Measurements from ENCODE around the gene FAM50A.

Gene FAM50A

DNA sequence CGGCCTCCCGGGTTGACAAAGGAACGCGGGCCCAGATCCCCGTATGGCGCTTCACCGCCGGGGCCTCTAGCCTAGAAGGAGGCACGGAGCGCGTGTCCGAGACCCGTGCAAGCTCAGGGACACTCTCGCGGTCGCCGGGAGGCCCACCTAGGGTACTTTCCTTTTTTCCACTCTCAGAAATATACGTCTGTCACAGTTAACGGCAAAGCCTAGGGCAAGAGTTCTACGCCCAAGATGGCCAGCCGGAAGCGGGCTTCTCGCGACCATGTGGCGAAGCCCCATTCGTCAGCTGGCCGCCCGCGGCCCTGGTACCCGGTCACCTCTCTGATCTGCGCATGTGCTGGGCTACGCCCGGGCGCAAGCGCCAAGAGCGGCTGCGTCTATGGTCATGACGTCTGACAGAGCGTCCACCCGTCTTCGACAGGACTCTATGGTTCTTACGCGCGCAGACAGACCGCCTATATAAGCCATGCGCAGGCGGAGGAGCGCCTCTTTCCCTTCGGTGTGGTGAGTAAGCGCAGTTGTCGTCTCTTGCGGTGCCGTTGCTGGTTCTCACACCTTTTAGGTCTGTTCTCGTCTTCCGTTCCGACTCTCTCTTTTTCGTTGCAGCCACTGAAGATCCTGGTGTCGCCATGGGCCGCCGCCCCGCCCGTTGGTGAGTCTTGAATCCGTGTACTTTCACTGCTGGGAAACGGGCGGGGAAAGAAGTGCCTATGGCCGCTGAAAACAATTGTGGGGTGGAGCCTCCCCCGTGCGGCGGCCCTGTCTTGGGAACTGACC is 45.9 kb upstream of the FAM50A start, which contains the start of gene RPL10 (continued):
- TF ChIP-seq, protein P1, sequence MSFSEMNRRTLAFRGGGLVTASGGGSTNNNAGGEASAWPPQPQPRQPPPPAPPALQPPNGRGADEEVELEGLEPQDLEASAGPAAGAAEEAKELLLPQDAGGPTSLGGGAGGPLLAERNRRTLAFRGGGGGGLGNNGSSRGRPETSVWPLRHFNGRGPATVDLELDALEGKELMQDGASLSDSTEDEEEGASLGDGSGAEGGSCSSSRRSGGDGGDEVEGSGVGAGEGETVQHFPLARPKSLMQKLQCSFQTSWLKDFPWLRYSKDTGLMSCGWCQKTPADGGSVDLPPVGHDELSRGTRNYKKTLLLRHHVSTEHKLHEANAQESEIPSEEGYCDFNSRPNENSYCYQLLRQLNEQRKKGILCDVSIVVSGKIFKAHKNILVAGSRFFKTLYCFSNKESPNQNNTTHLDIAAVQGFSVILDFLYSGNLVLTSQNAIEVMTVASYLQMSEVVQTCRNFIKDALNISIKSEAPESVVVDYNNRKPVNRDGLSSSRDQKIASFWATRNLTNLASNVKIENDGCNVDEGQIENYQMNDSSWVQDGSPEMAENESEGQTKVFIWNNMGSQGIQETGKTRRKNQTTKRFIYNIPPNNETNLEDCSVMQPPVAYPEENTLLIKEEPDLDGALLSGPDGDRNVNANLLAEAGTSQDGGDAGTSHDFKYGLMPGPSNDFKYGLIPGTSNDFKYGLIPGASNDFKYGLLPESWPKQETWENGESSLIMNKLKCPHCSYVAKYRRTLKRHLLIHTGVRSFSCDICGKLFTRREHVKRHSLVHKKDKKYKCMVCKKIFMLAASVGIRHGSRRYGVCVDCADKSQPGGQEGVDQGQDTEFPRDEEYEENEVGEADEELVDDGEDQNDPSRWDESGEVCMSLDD (tag by site-specific recombination; IDR thresholded peaks at IDR 0.05), result 0 out of 2 replicates have a peak, but pooled peaks have one; percentile 38
- no peak for TF ChIP-seq ZNF792 (tag by site-specific recombination; IDR thresholded peaks at IDR 0.05)
- no peak for TF ChIP-seq ZNF266 (tag by site-specific recombination; IDR thresholded peaks at IDR 0.05; ENCODE audit: low read depth)
- peak; percentile 74 for TF ChIP-seq SP2 (tag by site-specific recombination; IDR thresholded peaks at IDR 0.05)
- 0 out of 2 replicates have a peak, but pooled peaks have one; percentile 25 for TF ChIP-seq EGR2 (tag by site-specific recombination; IDR thresholded peaks at IDR 0.05; ENCODE audit: low read depth)
- TF ChIP-seq, protein P2, sequence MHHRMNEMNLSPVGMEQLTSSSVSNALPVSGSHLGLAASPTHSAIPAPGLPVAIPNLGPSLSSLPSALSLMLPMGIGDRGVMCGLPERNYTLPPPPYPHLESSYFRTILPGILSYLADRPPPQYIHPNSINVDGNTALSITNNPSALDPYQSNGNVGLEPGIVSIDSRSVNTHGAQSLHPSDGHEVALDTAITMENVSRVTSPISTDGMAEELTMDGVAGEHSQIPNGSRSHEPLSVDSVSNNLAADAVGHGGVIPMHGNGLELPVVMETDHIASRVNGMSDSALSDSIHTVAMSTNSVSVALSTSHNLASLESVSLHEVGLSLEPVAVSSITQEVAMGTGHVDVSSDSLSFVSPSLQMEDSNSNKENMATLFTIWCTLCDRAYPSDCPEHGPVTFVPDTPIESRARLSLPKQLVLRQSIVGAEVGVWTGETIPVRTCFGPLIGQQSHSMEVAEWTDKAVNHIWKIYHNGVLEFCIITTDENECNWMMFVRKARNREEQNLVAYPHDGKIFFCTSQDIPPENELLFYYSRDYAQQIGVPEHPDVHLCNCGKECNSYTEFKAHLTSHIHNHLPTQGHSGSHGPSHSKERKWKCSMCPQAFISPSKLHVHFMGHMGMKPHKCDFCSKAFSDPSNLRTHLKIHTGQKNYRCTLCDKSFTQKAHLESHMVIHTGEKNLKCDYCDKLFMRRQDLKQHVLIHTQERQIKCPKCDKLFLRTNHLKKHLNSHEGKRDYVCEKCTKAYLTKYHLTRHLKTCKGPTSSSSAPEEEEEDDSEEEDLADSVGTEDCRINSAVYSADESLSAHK (tag by site-specific recombination; IDR thresholded peaks at IDR 0.05), result no peak
- peak; percentile 5; the same call in 1 of the 2 replicates for TF ChIP-seq ZNF10 (tag by site-specific recombination; IDR thresholded peaks at IDR 0.05)
- no peak for TF ChIP-seq ZNF529 (tag by site-specific recombination; IDR thresholded peaks at IDR 0.05; ENCODE audit: insufficient replicate concordance)
- TF ChIP-seq ZNF138 (tag by site-specific recombination; IDR thresholded peaks at IDR 0.05; ENCODE audit: borderline replicate concordance), result no peak
- no peak; the same call in 1 of the 2 replicates for TF ChIP-seq YY2 (tag by site-specific recombination; IDR thresholded peaks at IDR 0.05)
- no peak for TF ChIP-seq HOXD13 (CRISPR knock-in tag; IDR thresholded peaks at IDR 0.05; ENCODE audit: borderline replicate concordance)
- TF ChIP-seq, protein P3, sequence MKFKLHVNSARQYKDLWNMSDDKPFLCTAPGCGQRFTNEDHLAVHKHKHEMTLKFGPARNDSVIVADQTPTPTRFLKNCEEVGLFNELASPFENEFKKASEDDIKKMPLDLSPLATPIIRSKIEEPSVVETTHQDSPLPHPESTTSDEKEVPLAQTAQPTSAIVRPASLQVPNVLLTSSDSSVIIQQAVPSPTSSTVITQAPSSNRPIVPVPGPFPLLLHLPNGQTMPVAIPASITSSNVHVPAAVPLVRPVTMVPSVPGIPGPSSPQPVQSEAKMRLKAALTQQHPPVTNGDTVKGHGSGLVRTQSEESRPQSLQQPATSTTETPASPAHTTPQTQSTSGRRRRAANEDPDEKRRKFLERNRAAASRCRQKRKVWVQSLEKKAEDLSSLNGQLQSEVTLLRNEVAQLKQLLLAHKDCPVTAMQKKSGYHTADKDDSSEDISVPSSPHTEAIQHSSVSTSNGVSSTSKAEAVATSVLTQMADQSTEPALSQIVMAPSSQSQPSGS (tag by site-specific recombination; IDR thresholded peaks at IDR 0.05; ENCODE audit: low read depth), result no peak
- no peak for TF ChIP-seq BCL11B (tag by site-specific recombination; IDR thresholded peaks at IDR 0.05; ENCODE audit: low read depth)
- TF ChIP-seq, protein P4, sequence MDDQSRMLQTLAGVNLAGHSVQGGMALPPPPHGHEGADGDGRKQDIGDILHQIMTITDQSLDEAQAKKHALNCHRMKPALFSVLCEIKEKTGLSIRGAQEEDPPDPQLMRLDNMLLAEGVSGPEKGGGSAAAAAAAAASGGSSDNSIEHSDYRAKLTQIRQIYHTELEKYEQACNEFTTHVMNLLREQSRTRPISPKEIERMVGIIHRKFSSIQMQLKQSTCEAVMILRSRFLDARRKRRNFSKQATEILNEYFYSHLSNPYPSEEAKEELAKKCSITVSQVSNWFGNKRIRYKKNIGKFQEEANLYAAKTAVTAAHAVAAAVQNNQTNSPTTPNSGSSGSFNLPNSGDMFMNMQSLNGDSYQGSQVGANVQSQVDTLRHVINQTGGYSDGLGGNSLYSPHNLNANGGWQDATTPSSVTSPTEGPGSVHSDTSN (CRISPR knock-in tag; IDR thresholded peaks at IDR 0.05), result no peak
- TF ChIP-seq, protein P5, sequence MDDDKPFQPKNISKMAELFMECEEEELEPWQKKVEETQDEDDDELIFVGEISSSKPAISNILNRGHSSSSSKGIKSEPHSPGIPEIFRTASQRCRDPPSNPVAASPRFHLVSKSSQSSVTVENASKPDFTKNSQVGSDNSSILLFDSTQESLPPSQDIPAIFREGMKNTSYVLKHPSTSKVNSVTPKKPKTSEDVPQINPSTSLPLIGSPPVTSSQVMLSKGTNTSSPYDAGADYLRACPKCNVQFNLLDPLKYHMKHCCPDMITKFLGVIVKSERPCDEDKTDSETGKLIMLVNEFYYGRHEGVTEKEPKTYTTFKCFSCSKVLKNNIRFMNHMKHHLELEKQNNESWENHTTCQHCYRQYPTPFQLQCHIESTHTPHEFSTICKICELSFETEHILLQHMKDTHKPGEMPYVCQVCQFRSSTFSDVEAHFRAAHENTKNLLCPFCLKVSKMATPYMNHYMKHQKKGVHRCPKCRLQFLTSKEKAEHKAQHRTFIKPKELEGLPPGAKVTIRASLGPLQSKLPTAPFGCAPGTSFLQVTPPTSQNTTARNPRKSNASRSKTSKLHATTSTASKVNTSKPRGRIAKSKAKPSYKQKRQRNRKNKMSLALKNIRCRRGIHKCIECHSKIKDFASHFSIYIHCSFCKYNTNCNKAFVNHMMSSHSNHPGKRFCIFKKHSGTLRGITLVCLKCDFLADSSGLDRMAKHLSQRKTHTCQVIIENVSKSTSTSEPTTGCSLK (tag by site-specific recombination; IDR thresholded peaks at IDR 0.05), result no peak
- TF ChIP-seq, protein P6, sequence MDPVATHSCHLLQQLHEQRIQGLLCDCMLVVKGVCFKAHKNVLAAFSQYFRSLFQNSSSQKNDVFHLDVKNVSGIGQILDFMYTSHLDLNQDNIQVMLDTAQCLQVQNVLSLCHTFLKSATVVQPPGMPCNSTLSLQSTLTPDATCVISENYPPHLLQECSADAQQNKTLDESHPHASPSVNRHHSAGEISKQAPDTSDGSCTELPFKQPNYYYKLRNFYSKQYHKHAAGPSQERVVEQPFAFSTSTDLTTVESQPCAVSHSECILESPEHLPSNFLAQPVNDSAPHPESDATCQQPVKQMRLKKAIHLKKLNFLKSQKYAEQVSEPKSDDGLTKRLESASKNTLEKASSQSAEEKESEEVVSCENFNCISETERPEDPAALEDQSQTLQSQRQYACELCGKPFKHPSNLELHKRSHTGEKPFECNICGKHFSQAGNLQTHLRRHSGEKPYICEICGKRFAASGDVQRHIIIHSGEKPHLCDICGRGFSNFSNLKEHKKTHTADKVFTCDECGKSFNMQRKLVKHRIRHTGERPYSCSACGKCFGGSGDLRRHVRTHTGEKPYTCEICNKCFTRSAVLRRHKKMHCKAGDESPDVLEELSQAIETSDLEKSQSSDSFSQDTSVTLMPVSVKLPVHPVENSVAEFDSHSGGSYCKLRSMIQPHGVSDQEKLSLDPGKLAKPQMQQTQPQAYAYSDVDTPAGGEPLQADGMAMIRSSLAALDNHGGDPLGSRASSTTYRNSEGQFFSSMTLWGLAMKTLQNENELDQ (tag by site-specific recombination; IDR thresholded peaks at IDR 0.05; ENCODE audit: low read depth), result no peak
- TF ChIP-seq, protein P7, sequence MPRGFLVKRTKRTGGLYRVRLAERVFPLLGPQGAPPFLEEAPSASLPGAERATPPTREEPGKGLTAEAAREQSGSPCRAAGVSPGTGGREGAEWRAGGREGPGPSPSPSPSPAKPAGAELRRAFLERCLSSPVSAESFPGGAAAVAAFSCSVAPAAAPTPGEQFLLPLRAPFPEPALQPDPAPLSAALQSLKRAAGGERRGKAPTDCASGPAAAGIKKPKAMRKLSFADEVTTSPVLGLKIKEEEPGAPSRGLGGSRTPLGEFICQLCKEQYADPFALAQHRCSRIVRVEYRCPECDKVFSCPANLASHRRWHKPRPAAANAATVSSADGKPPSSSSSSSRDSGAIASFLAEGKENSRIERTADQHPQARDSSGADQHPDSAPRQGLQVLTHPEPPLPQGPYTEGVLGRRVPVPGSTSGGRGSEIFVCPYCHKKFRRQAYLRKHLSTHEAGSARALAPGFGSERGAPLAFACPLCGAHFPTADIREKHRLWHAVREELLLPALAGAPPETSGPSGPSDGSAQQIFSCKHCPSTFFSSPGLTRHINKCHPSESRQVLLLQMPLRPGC (tag by site-specific recombination; IDR thresholded peaks at IDR 0.05), result peak; percentile 63; the same call in 1 of the 2 replicates
- TF ChIP-seq, protein P8, sequence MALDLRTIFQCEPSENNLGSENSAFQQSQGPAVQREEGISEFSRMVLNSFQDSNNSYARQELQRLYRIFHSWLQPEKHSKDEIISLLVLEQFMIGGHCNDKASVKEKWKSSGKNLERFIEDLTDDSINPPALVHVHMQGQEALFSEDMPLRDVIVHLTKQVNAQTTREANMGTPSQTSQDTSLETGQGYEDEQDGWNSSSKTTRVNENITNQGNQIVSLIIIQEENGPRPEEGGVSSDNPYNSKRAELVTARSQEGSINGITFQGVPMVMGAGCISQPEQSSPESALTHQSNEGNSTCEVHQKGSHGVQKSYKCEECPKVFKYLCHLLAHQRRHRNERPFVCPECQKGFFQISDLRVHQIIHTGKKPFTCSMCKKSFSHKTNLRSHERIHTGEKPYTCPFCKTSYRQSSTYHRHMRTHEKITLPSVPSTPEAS (tag by site-specific recombination; IDR thresholded peaks at IDR 0.05), result no peak
- no peak for TF ChIP-seq RBAK (tag by site-specific recombination; IDR thresholded peaks at IDR 0.05)
- no peak for TF ChIP-seq ZNF19 (tag by site-specific recombination; IDR thresholded peaks at IDR 0.05; ENCODE audit: low read depth)
- peak; percentile 90 for TF ChIP-seq ZNF391 (tag by site-specific recombination; IDR thresholded peaks at IDR 0.05; ENCODE audit: borderline replicate concordance, low read depth)
